Upper lobe of right lung (tissue), 1 donor: ENCODE measurements around the gene RGL1. TPM values are rescaled to one million over a fixed set of nuclear protein-coding genes. Genes with fewer than 3 reads are reported as not detected.
A peak's percentile ranks its signal among the peaks of the same experiment; 100 is the strongest.

ENCODE experiments used
- ATAC-seq: fragments of 200-7000 bp; cut with Tn5 transposase; one replicate; pipeline ENCODE4 v1.9.1; 2020; ENCODE audit warnings: mild to moderate bottlenecking, moderate library complexity
- DNase-seq: peaks from one replicate; pipeline ENCODE4 v3.0.0-alpha.2; 2020
- H3K27ac ChIP-seq: fragments of 200-600 bp; one replicate; pipeline ENCODE4 v1.8.0; 2022
- H3K27me3 ChIP-seq: fragments of 200-600 bp; one replicate; pipeline ENCODE4 v1.8.0; 2022; ENCODE audit warnings: mild to moderate bottlenecking
- H3K36me3 ChIP-seq: fragments of 200-600 bp; one replicate; pipeline ENCODE4 v1.8.0; 2022
- H3K4me1 ChIP-seq: fragments of 200-600 bp; one replicate; pipeline ENCODE4 v1.8.0; 2022
- H3K4me3 ChIP-seq: fragments of 200-600 bp; one replicate; pipeline ENCODE4 v1.8.0; 2022; ENCODE audit warnings: mild to moderate bottlenecking
- H3K9me3 ChIP-seq: fragments of 200-600 bp; one replicate; pipeline ENCODE4 v1.8.0; 2022
- CTCF ChIP-seq: fragments of 200-600 bp; IDR thresholded peaks from one replicate; pipeline ENCODE4 v1.8.0; 2022; ENCODE audit warnings: antibody characterized with exemption
- intact Hi-C: fragments of 100-400 bp; cut with DNase I; formaldehyde crosslinking; loops from one replicate; pipeline ENCODE4 v1.11.0; 2022
- total RNA-seq: library from RNA; stranded (reverse); fragmentation: NEBNext Ultra II Directional; extraction: Animal tissue kit (Norgen Biotek cat#: 25700); gene quantifications from one replicate; pipeline ENCODE4 v1.2.1, GENCODE V29; 2021
- donor health status: DM: no; HTN: yes; CAD: no; lungs with severe emphysema.

RGL1 gene
- total RNA-seq, 1 donor from 2014 or later = 40.9 TPM

- H3K36me3 ChIP-seq = no peaks in the 10 kb centered on the region
- peaks cover 7% of the 10 kb centered on the region for H3K4me1 ChIP-seq
- H3K4me3 ChIP-seq = no peak overlapping the region
- no peaks in the 10 kb centered on the region for H3K9me3 ChIP-seq
- H3K27ac ChIP-seq = no peak overlapping the region
- no peak for DNase-seq
- no peak for ATAC-seq
- no peaks in the 10 kb centered on the region for H3K27me3 ChIP-seq
- TF ChIP-seq CTCF = no peak
- intact Hi-C loops = no loop called here
These were observed 148.1 kb downstream of the RGL1 start for GRCh38 chr1:183953031-183953430.

GRCh38 chr1:183954496-183954895, 149.6 kb downstream of the RGL1 start:
- no peaks in the 10 kb centered on the region for H3K9me3 ChIP-seq
- no peaks in the 10 kb centered on the region for H3K27me3 ChIP-seq
- H3K4me1 ChIP-seq = peaks cover 7% of the 10 kb centered on the region
- no peak overlapping the region for H3K27ac ChIP-seq
- H3K4me3 ChIP-seq = no peak overlapping the region
- H3K36me3 ChIP-seq = no peaks in the 10 kb centered on the region
- no peak for DNase-seq
- intact Hi-C loops = no loop called here
- no peak for ATAC-seq
- TF ChIP-seq CTCF = no peak

- no peaks in the 10 kb centered on the region for H3K36me3 ChIP-seq
- peaks cover 7% of the 10 kb centered on the region for H3K4me1 ChIP-seq
- H3K4me3 ChIP-seq = no peak overlapping the region
- intact Hi-C loops = no loop called here
- TF ChIP-seq CTCF = no peak
- DNase-seq (no peak), ATAC-seq (peak; percentile 94)
- peak overlapping the region; percentile 4 for H3K27ac ChIP-seq
- H3K9me3 ChIP-seq = no peaks in the 10 kb centered on the region
- H3K27me3 ChIP-seq = no peaks in the 10 kb centered on the region
These were observed 151.8 kb downstream of the RGL1 start for GRCh38 chr1:183956559-183957188.

GRCh38 chr1:183957216-183957830, 152.4 kb downstream of the RGL1 start:
- no peaks in the 10 kb centered on the region for H3K36me3 ChIP-seq
- TF ChIP-seq CTCF = no peak
- intact Hi-C loops = no loop called here
- ATAC-seq (no peak), DNase-seq (no peak)
- no peaks in the 10 kb centered on the region for H3K9me3 ChIP-seq
- peak overlapping the region; percentile 4 for H3K27ac ChIP-seq
- no peak overlapping the region for H3K4me3 ChIP-seq
- H3K27me3 ChIP-seq = no peaks in the 10 kb centered on the region
- peaks cover 7% of the 10 kb centered on the region for H3K4me1 ChIP-seq

GRCh38 chr1:183958958-183959357, 154.0 kb downstream of the RGL1 start:
- no peak for TF ChIP-seq CTCF
- DNase-seq (no peak), ATAC-seq (no peak)
- Histone ChIP-seq H3K9me3 (no peaks in the 10 kb centered on the region), H3K36me3 (no peaks in the 10 kb centered on the region), H3K4me1 (peaks cover 7% of the 10 kb centered on the region), H3K27me3 (no peaks in the 10 kb centered on the region), H3K4me3 (no peak overlapping the region), H3K27ac (no peak overlapping the region)
- intact Hi-C loops = no loop called here
